Neural progenitor cell (in vitro differentiated cells): ENCODE results near the gene MMP21.

Experiments used
- EZH2 ChIP-seq: fragments of 200-600 bp; sonication (generic); IDR thresholded peaks from 2 replicates; pipeline ENCODE4 v1.6.1; 2017; ENCODE audit warnings: antibody characterized with exemption, mild to moderate bottlenecking, moderate library complexity
- TF ChIP-seq, protein P1 (sequence below): fragments of 200-600 bp; sonication (generic); IDR thresholded peaks from 2 replicates; pipeline ENCODE4 v1.5.1; 2017; ENCODE audit warnings: antibody characterized with exemption, mild to moderate bottlenecking

- TF ChIP-seq, protein P1, sequence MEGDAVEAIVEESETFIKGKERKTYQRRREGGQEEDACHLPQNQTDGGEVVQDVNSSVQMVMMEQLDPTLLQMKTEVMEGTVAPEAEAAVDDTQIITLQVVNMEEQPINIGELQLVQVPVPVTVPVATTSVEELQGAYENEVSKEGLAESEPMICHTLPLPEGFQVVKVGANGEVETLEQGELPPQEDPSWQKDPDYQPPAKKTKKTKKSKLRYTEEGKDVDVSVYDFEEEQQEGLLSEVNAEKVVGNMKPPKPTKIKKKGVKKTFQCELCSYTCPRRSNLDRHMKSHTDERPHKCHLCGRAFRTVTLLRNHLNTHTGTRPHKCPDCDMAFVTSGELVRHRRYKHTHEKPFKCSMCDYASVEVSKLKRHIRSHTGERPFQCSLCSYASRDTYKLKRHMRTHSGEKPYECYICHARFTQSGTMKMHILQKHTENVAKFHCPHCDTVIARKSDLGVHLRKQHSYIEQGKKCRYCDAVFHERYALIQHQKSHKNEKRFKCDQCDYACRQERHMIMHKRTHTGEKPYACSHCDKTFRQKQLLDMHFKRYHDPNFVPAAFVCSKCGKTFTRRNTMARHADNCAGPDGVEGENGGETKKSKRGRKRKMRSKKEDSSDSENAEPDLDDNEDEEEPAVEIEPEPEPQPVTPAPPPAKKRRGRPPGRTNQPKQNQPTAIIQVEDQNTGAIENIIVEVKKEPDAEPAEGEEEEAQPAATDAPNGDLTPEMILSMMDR: no peak
- no peak for TF ChIP-seq EZH2
Measured at GRCh38 chr10:125722811-125723210, 52.8 kb downstream of the MMP21 start.
